ENCODE measurements around the gene UGT1A9. TPM values are rescaled to one million over a fixed set of nuclear protein-coding genes. Genes with fewer than 3 reads are reported as not detected.

The UGT1A9 gene
- total and polyA plus RNA-seq, 2 experiments from 2014 or later: not detected

GRCh38 chr2:233689501-233689900, 17.8 kb downstream of the UGT1A9 start:
- Mint-ChIP-seq H3K27me3 (ENCODE audit: insufficient read depth, low read depth, poor library complexity) (peaks cover 2% of the 10 kb centered on the region), H3K4me3 (no peak overlapping the region), H3K4me1 (peaks cover 20% of the 10 kb centered on the region), H3K27ac (no peak overlapping the region), H3K36me3 (ENCODE audit: low read depth) (no peaks in the 10 kb centered on the region; the same call in 2 of the 3 replicates), H3K9me3 (no peaks in the 10 kb centered on the region)
- no peak for DNase-seq (ENCODE audit: low spot score)
- Histone ChIP-seq H3K4me1 (ENCODE audit: insufficient read depth) (peaks cover 7% of the 10 kb centered on the region; the same call in 1 of the 2 replicates), H3K4me3 (no peak overlapping the region), H4K20me1 (replicated peaks; ENCODE audit: insufficient read depth) (no peaks in the 10 kb centered on the region; the same call in 1 of the 2 replicates), H3K4me2 (no peak overlapping the region), H3K79me2 (replicated peaks; ENCODE audit: insufficient read depth) (no peaks in the 10 kb centered on the region), H3K9me2 (ENCODE audit: insufficient read depth) (peaks cover 16% of the 10 kb centered on the region; the same call in 1 of the 2 replicates), H3F3A (replicated peaks; ENCODE audit: low read depth) (no peaks in the 10 kb centered on the region), H3K27ac (ENCODE audit: low read depth) (no peak overlapping the region), H3K36me3 (ENCODE audit: insufficient read depth) (no peaks in the 10 kb centered on the region), H3K27me3 (ENCODE audit: insufficient read depth) (no peaks in the 10 kb centered on the region), H2AFZ (no peak overlapping the region)
- no peak for ATAC-seq
- TF ChIP-seq ZNF114 (CRISPR knock-in tag; IDR thresholded peaks at IDR 0.05) (no peak), ZNF462 (CRISPR knock-in tag; IDR thresholded peaks at IDR 0.05) (no peak), REST (IDR thresholded peaks at IDR 0.05; ENCODE audit: unreplicated experiment) (no peak), JUNB (IDR thresholded peaks at IDR 0.05; ENCODE audit: unreplicated experiment) (no peak), STAT1 (IDR thresholded peaks at IDR 0.05; ENCODE audit: unreplicated experiment) (no peak), EZH2phosphoT487 (IDR thresholded peaks at IDR 0.05; ENCODE audit: unreplicated experiment) (no peak), POLR2AphosphoS5 (IDR thresholded peaks at IDR 0.05; ENCODE audit: low read depth) (no peak), ETS1 (IDR thresholded peaks at IDR 0.05) (no peak), ZNF331 (CRISPR knock-in tag; IDR thresholded peaks at IDR 0.05; ENCODE audit: low read depth) (no peak), NANOG (IDR thresholded peaks at IDR 0.05; ENCODE audit: borderline replicate concordance) (no peak), CTCF (conservative IDR thresholded peaks at IDR 0.05; ENCODE audit: low read depth in 2 of 2) (no peak), EZH2 (IDR thresholded peaks at IDR 0.05; ENCODE audit: low read depth, unreplicated experiment) (no peak), CREB1 (CRISPR knock-in tag; IDR thresholded peaks at IDR 0.05; ENCODE audit: low read depth) (no peak)

Data from GM23338 (cell line).